HG03469 (cell line): ENCODE data around the gene ATP8A2.

Experiments
- ATAC-seq: cut with Tn5 transposase; IDR thresholded peaks from one replicate; pipeline ENCODE4 v1.9.1; 2021; ENCODE audit warnings: mild to moderate bottlenecking, moderate library complexity, moderate number of reproducible peaks; ENCODE audit not compliant: unreplicated experiment

ATP8A2 gene

DNA sequence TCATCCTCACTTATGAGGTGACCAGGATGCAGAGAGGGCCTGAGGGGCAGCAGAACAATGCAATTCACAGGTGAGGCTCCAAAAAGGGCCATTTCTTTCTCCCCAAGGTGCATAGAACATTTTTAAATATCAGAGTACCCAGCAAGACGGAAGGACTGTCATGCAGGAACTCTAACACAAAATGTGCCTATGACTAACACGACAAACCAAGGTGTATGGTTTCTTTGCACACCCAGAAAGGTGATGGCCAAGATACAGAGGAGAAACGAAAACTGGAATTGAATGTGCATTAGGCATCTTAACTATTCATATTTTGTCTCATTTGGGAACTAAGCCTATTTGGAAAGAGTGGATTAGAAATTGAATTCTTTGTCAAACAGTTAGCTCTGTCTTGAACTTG is 650.2 kb downstream of the ATP8A2 start:
- ATAC-seq: no peak

DNA sequence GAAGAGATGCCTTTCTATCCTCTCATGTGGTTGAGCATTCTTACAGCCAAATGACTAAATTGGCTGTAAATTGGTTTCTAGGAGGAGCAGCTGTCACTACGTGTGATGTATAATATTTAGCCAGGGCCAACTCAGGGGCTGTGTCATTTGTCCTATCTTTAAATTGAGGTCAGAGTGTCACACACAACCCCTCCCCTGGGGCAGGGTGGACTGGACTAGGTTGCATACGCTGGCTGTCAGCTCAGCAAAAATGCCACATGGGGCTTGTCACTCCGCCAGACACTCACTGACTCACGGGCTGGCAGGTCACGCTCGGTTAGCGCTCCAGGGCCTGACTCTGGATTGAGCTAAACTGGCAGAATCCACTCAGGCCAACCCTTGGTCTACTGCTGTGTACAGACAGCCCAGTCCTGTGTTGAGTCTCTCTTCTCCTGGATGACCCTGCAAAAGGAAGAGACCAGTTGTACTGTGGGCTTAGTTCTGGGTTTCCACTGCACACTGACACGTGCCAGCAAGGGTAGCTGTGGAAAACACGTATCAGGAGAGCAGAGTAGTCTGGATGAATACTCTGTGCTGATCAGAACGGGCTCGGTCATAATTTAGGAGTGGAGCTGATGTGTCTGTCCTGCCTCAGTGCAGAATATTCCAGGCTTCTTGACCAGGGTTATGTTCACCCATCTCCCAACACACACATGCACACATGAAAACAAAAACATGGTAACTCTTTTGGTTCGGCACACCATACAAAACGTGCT is 650.9 kb downstream of the ATP8A2 start:
- ATAC-seq: no peak

DNA sequence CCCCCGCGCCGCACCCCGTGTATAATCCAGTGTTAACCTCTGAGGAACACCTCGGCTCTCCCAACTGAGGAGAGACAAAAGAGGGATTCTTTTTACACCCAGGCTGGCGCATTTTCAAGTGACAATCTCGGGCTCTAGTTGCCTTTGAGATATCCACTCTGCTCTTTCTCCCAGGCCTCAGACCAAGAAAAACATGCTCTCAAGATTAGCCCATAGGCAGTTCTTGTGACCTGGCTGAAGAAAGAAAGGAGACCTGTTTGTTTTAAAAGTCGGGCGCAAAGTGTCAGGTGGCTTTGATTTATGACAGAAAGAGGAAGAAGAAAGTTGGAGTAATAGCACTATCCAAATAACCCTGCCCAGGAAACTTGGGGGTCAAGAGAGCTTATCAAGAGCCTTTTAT is 652.8 kb downstream of the ATP8A2 start:
- no peak for ATAC-seq

GRCh38 chr13:26025196-26025595 is 653.4 kb downstream of the ATP8A2 start:
- no peak for ATAC-seq

- no peak for ATAC-seq
These were observed 654.0 kb downstream of the ATP8A2 start for GRCh38 chr13:26025771-26026170.

GRCh38 chr13:26026211-26026610 is 654.4 kb downstream of the ATP8A2 start:
- no peak for ATAC-seq

GRCh38 chr13:26029581-26030136 is 657.9 kb downstream of the ATP8A2 start:
- no peak for ATAC-seq

GRCh38 chr13:26030331-26030730 is 658.6 kb downstream of the ATP8A2 start:
- ATAC-seq: no peak

DNA sequence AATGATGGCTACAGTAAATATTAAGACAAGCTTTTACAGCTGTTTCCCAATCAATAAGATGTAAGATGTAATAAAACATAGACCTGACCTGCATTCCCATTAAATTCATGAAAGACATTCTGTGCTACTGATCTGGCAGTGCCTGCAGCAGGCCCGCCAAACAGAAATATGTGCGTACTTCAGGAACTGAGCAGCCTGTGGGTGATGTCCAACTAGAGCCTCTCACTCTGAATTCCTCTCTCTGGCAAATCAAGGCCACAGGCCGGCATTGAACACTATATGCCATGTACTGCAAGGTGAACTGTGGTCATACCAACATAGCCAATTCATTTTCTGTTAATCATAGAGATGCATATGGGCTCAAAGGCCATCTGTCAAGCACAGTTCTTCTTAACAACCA is 662.2 kb downstream of the ATP8A2 start:
- no peak for ATAC-seq

DNA sequence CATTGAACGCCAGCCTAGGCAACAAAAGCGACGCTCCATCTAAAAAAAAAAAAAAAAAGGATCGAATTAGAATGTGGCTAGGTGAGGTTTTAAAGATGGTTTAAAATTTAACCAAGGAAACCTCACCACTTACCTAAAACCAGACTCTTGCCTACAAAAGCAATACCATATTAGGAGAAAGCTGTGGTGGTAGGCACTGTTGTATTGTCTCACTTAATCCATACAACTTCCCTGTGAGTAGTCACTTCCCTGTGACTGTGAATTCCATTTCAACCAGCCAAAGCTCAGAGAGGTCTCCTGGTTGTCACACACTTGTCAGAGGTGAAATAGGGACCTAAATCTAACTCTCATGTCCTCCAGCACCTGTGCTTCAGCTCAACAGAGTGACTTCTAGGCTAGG is 664.6 kb downstream of the ATP8A2 start:
- no peak for ATAC-seq

DNA sequence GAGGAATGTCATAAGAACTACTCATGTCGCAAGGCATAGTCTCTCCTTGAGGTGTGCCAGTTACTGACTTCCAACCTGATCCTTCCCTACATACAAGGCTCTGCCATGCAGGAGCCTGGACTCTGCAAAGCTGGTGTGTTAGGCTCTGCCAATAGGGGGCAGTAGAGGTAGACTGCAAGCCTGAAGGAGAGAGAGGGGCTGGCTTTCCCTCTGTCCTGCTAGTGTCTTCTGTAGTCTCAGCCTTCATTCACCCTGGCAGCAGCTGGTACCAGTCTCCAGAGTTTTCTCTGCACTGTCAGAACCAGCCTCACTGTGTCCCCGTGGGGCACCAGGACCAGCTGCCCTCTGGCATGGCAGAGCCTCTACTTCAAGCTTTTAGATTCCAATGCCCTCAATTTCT is 665.5 kb downstream of the ATP8A2 start:
- ATAC-seq: no peak

DNA sequence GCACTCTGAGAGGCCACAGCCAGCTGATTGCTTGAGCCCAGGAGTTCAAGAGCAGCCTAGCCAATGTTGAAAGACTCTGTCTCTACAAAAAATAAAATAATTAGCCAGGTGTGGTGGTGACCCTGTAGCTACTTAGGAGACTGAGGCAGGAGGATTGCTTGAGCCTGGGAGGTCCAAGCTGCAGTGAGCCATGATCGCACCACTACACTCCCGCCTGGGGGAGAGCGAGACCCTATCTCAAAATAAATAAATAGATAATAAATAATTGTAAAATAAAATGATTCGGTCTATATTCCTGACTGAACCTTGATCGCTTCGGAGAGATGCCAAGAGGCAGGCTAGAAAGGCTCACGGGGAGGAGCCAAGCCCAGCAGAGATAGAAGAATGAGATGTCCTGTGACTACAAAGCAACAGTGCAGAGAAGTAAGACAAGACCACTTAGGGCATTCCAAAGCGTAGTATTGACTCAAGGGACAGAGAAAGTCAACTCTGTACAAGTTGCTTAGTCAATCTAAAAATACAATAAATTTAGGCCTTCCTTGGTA is 667.2 kb downstream of the ATP8A2 start:
- ATAC-seq: no peak

- no peak for ATAC-seq
These were observed 669.7 kb downstream of the ATP8A2 start for GRCh38 chr13:26041444-26041843.

GRCh38 chr13:26042785-26043184 is 671.0 kb downstream of the ATP8A2 start:
- no peak for ATAC-seq

DNA sequence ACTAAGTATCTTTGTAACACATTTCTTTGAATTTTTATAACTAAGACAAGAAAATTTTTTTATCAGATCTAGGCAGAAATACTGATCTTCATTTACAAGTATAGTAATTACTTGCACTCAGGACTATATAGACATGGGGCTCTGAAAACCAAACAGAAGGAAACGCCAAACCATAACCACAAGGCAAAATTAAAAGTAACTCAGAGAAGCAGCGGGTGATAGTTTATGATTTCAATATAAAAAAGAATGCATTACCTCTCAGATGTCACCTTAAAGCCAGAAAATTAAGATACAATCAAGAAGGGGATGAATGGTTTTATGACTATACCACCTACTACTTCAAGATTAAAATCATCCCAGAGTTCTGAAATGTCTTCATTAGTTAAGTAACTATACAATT is 673.4 kb downstream of the ATP8A2 start:
- ATAC-seq: no peak

- no peak for ATAC-seq
These were observed 674.9 kb downstream of the ATP8A2 start for GRCh38 chr13:26046639-26047038.

- ATAC-seq: no peak
These were observed 675.3 kb downstream of the ATP8A2 start for GRCh38 chr13:26047040-26047439.

GRCh38 chr13:26048741-26049140 is 677.0 kb downstream of the ATP8A2 start:
- ATAC-seq: no peak

DNA sequence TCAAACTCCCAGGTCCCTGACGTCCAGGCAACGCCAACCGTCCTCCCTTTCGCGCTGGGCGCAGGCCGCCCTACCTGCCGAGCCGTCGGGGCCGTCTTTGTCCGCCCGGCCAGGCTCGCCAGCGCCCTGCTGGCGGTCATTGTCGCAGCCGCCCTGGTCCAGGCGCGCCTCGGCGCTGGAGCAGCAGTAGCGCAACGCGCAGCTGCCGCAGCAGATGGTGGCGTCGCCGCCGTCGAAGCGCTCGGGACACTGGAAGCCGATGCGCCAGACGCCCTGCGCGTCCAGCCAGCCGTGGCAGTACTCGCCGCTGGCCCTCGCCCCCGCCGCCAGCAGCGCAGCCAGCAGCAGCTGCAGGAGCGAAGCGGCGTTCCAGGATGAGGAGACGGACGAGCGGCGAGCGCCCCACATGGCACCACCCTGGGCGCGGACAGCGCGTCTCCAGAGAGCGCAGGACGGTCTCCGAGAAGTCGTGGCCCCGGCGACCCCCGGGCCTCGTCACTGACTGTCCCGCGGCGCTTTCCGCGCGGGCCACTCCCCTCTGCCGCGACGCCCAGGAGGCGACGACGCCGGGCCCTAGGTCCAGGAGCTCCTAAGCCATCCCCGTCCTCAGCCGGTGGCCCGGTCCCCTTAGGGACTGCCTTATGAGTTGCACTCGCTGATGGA is 678.9 kb downstream of the ATP8A2 start:
- no peak for ATAC-seq

DNA sequence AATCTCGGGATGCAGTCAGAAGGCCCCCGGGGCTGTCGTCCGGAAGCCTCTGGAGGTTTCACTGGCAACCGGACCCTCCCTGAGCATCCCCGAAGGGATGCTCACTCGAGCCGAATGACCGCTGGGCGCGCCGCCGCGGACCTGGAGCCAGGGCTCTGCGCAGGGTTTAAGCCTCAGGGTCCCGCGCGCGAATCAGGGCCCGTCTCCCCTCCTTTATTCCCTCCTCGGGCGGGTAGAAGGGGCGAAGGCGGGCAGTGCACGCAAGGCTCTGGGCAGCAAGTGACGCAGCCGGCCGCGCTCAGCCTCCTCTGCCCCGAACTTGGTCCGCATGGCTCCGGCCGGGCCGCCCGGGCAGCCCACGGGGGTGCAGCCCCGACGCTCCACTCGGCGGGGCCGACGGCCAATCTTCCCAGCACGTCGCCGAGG is 679.5 kb downstream of the ATP8A2 start:
- no peak for ATAC-seq

DNA sequence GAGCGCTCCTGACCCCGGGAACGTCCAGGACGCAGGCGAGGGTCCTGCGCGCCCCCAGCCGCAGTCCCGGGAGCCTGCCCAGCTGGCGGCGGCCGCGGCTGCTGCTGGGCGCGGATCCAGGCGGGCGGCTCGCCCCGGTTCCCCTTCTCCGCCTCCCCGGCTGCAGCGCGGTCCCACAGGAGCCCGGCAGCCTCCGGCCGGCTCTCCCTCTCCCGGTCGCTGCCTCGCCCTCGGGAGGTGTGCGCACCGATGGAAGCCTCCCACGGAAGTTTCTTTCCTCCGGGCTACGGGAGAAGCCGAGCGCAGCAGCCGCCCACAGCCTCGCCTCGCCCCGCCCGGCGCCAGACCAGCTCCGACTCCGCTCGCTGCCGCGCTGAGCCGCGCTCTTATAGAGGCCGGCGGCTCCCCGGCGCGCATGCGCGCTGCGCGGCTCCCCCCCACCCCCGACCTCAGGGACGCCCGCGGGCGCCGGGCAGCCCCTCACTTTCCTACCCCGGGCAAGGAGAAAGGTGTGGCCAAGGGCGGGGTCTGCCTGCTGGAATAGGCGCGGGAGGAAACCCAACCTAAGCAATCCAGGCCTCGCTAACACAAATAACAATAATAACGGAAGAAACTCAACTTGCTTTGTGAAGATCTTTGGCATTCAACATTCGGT is 680.0 kb downstream of the ATP8A2 start, which contains the start of gene SHISA2:
TSS of gene SHISA2 (minus strand) at position 360 of the 655 bp plus-strand sequence. CDS start 1,041 bp downstream, outside the sequence.
- ATAC-seq: no peak
